Vein endothelial cell (primary cell): Measurements from ENCODE around the gene TNFAIP2. TPM values are rescaled to one million over a fixed set of nuclear protein-coding genes. Genes with fewer than 3 reads are reported as not detected.

Experiments used
- total RNA-seq: library from RNA; depleted of rRNA; stranded (reverse); fragments of >200 nt; gene quantifications from 2 replicates; pipeline ENCODE4 v1.2.3, GENCODE V29; 2012

TNFAIP2 gene, protein sequence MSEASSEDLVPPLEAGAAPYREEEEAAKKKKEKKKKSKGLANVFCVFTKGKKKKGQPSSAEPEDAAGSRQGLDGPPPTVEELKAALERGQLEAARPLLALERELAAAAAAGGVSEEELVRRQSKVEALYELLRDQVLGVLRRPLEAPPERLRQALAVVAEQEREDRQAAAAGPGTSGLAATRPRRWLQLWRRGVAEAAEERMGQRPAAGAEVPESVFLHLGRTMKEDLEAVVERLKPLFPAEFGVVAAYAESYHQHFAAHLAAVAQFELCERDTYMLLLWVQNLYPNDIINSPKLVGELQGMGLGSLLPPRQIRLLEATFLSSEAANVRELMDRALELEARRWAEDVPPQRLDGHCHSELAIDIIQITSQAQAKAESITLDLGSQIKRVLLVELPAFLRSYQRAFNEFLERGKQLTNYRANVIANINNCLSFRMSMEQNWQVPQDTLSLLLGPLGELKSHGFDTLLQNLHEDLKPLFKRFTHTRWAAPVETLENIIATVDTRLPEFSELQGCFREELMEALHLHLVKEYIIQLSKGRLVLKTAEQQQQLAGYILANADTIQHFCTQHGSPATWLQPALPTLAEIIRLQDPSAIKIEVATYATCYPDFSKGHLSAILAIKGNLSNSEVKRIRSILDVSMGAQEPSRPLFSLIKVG
- total RNA-seq: 75.9 and 95.0 TPM in 2 replicates

DNA sequence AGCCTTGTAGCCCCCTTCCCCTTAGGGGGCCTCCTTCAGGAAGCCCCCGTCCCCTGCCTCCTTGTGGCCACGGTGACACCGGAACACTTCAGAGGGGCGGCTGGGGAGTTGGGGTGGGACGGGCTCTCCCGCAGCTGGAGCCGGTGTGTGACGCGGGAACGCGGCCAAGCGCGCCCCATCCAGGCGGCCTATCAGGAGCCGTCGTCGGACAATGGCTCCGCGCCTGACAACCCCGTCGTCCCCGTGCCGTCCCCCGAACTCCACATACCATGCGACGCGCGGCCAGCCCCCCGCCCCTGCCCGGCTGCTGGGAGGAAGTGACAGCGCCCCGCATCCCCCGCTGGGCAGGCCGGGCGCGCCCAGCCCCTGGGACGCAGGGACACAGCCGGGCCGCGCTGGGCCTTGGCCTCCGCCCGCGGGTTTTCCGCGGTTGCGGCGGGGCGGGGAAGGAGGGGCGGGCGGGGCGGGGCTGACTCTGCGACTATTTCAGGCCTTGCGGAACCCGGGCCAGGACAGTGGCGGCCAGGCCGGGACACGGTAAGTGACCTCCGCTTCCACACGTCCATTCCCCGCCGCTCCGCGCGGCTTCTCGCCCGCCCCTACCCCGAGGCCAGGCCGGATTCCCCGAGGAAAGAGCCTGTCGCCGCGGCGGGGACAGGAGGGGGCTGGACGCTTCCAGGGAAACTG is at the start of gene TNFAIP2:
TSS of gene TNFAIP2 (plus strand) at position 515 of the 687 bp plus-strand sequence. CDS start 2,997 bp downstream, outside the sequence.

DNA sequence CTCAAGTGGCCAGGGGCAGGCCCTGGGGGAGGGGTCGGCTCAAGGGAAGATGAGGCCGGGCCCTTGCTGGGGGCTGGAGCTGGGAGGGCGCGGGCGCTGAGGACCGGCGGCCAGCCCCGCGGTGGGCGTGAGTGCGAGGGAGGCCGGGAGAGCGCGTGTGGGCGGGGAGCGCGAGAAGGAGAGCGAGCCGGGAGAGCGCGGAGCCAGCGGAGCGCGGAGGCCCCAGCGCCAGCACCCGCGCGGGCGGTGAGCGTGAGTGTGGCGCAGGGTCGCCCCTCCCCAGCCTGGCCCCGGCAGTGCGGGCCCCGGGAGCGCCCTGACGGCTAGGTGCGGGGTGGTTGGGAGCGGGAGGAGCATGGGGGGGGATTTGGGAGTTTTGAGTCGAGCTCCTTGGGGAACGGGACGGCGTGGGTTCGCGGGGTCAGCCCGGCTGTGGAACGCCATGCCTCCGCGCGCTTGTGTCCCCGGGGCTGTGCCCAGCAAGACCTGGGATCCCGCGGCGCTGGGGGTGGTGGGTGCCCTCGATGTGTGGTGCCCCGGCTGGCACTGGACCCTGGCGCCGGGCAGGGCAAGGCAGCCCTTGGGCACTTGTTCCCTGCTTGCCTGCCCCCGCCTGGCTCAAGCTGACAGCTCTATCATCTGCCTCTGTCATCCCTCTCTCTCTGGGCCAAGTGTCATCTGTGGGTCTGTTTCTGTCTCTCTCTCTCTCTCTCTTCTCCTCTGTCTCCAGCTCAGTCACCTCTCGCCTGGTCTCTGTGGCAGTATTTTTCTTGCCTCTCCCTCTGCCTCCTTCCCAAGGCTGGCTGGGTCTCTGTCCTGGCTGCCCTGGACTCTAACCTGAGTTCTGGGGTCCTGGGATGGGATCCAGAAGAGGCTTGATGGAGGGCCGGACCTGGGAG is 39.0 kb upstream of the TNFAIP2 start, which contains the start of gene LBHD2:
TSS of gene LBHD2 (plus strand) at position 190 of the 899 bp plus-strand sequence. CDS start 1,803 bp downstream, outside the sequence.

DNA sequence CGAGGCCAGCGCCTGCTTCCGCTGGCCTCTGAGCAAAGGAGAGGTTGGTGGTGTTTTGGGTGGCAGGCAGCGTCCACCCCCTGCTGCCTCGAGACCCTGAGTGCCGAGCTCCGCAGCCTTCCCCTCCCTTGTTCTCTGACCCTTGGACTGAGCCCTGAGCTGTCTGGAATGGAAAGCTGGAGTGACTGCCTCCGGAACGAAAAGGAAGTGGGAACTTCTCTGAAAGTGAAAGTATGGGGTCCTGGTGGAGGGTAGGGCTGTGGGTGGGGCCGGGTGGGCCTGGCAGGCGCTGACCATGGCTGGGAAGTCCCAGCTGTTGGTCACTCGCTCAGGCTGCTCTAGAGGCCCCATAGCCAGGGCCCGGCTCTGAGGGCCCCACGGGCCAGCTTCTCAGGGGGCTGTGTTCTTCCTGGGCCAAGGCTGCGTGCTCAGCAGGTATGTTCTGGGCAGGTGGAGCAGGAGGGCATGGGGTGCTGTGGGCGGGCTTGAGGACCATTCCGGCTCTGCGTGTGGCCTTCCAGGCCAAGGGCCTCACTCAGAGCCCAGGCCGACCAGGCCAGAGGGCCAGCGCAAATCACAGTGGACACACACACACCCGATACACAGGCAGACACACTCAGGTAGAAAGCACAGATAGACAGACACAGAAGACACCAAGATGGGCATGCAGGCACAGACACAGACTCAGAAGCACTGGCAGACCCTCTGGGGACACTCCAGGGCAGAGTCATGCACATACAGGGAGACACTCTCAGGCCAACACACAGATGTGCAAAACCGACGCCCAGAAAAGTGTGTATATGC is 28.7 kb upstream of the TNFAIP2 start, which contains the start of gene EXOC3L4:
TSS of gene EXOC3L4 (plus strand) at position 320 of the 804 bp plus-strand sequence. CDS start 5,495 bp downstream, outside the sequence.

Other genes with a start within 250 kb of the TNFAIP2 start
- 0.10 and 0.33 TPM in 2 replicates for gene AMN, start 200.8 kb upstream of the TNFAIP2 start, total RNA-seq
- gene CDC42BPB, start 65.9 kb upstream of the TNFAIP2 start, total RNA-seq: 130 and 169 TPM in 2 replicates
- not detected in 2 replicates for gene LBHD2, start 39.3 kb upstream of the TNFAIP2 start, total RNA-seq
- not detected in 2 replicates for gene EXOC3L4, start 28.7 kb upstream of the TNFAIP2 start, total RNA-seq
- 159 and 217 TPM in 2 replicates for gene EIF5, start 210.8 kb downstream of the TNFAIP2 start, total RNA-seq